ENCODE results near the gene NQO1. TPM values are rescaled to one million over a fixed set of nuclear protein-coding genes. Genes with fewer than 3 reads are reported as not detected.
"Not testable (repeated sequence)": the region's sequence is repeated elsewhere in the genome, so short reads cannot be mapped to it uniquely, and the experiment has no call there.

Gene NQO1
- total and polyA plus RNA-seq, 2 donors = 7.6 to 10.3 TPM

DNA sequence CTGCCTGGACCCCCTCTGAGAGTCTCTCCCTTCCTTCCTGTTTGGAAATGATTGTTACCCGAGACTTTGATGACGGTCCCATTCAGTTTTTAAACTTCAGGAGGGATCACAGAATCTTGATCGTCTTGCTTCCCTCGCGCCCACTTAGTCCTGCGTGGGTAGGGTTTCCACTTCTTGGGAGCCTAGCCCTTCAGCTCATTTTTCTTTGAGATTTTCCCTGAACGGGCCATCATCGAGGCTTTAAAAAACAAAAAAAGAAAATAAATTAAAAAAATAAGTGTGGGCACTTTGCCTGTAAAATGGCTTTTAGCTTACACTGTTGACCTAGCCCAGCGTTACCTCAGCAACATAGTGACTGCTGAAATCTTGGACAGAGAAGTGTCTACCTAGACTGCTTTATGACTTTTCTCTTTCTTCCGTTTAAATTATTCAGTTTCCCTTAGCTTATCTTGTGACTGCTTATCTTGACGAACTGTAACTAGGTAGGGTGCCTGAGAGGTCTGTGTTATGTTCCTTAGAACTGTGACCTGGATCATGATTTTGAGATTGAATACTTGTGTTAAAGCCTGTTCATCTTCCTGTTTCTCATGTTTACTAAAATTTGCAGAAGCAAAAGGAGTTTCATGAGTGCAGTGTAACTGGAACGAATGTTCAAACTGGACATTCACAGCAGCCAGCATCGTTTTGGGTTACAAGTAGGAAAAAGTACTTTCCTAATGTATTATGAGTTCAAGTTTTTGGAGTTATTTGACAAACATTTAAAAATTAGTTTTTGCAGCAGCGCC, 36.6 kb upstream of the NQO1 start:
- Histone ChIP-seq H3K36me3 (ENCODE audit: control insufficient read depth in 2 of 2, insufficient read depth in 2 of 2, low read length in 1 of 2) (no peaks in the 10 kb centered on the region), H3K4me1 (ENCODE audit: control insufficient read depth in 2 of 2, insufficient read depth in 2 of 2, low read length in 2 of 2) (peaks cover 4 to 14% of the 10 kb centered on the region in 2 donors), H3K27me3 (ENCODE audit: control insufficient read depth in 2 of 2, insufficient read depth in 1 of 2, low read length in 1 of 2) (no peaks in the 10 kb centered on the region), H3K9me3 (ENCODE audit: control insufficient read depth in 2 of 2, insufficient read depth in 1 of 2, low read length in 1 of 2) (no peaks in the 10 kb centered on the region), H3K27ac (ENCODE audit: low read depth in 1 of 2, low read length in 1 of 2) (peak overlapping the region; percentile 96 to 97), H3K4me3 (ENCODE audit: low read length in 2 of 2) (peak overlapping the region; percentile 70 to 91)
- DNase-seq (ENCODE audit: low read depth in 6 of 9, low spot score in 9 of 9) = peak in 7 of 9 donors; percentile 11 to 62 (median 26)
- WGBS = 9% methylated on average over 14 of the region's 14 CpGs

DNA sequence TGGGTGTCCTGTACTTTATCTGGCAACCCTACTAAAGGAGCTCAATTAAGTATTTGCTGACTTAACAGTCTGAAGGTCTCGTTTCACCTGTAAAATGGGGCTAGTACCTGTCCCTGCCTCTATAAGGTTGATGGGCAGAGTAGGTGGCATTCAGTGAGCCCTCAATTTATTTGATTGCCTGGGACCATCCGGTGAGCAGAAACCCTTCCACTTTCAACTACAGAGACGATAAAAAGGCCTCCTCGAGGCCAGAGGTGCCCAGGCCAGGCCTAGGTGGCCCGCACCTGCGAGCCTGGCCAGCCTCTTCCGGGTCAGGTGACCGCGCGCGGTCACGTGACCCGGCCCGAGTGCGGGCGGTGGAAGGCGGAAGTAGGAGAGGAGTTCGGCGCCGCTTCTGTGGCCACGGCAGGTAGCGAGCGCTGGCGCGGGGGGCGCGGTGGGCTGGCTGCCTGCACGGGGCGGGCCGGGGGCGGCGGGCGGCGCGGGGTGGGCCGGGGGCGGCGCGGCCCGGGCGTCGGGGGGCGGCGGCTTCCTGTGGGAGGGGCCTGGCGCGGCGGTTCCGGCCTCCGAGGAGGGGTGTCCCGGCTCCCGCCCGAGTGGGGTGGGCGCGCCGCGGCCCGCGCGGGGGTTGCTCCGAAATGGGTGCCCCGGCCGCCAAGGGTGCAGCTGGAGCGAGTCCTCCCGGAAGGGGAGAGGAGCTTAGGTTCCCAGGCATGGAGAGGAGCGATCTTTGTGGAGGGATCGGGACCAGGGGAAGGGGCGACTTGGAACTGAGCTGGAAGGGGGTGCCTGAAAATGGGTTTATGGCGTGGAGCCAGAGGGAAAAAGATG, 35.8 kb upstream of the NQO1 start, which contains the start of gene WWP2:
WWP2 (plus strand) TSS at position 350 of the 831 bp plus-strand sequence. CDS start 24,679 bp downstream, outside the sequence.
- H3K9me3 ChIP-seq (ENCODE audit: control insufficient read depth in 2 of 2, insufficient read depth in 1 of 2, low read length in 1 of 2) = no peaks in the 10 kb centered on the region
- no peaks in the 10 kb centered on the region for H3K36me3 ChIP-seq (ENCODE audit: control insufficient read depth in 2 of 2, insufficient read depth in 2 of 2, low read length in 1 of 2)
- H3K27ac ChIP-seq (ENCODE audit: low read depth in 1 of 2, low read length in 1 of 2) = peak within 1 kb of the TSS; percentile 96 to 97
- H3K4me3 ChIP-seq (ENCODE audit: low read length in 2 of 2) = peak within 1 kb of the TSS; percentile 70 to 91
- H3K27me3 ChIP-seq (ENCODE audit: control insufficient read depth in 2 of 2, insufficient read depth in 1 of 2, low read length in 1 of 2) = no peaks in the 10 kb centered on the region
- WGBS = under 1% methylated on average over 68 of the region's 68 CpGs
- peak; percentile 50 to 88 (median 72) for DNase-seq (ENCODE audit: low read depth in 6 of 9, low spot score in 9 of 9)
- peaks cover 4 to 14% of the 10 kb centered on the region in 2 donors for H3K4me1 ChIP-seq (ENCODE audit: control insufficient read depth in 2 of 2, insufficient read depth in 2 of 2, low read length in 2 of 2)

DNA sequence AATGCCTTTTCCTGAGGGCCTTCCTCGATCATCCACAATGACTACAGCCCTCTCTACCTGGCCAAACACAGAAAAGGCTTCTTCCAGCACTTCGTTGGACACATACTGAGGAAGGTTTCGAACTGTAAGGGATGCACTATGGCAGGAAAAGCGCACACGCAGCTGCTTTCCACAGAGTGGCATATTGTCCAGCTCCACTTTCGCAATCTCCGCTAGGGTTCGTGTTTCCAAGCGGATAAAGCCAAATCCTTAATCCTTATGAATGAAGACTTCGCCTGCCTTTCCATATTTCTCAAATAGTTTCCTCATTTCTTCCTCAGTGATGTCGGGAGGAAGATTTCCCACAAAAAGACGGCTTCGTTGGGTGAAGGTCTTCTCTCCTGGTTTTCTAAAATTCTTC, 31.0 kb upstream of the NQO1 start:
- H3K9me3 ChIP-seq (ENCODE audit: control insufficient read depth in 2 of 2, insufficient read depth in 1 of 2, low read length in 1 of 2); H3K27me3 ChIP-seq (ENCODE audit: control insufficient read depth in 2 of 2, insufficient read depth in 1 of 2, low read length in 1 of 2); H3K27ac ChIP-seq (ENCODE audit: low read depth in 1 of 2, low read length in 1 of 2); H3K36me3 ChIP-seq (ENCODE audit: control insufficient read depth in 2 of 2, insufficient read depth in 2 of 2, low read length in 1 of 2); H3K4me3 ChIP-seq (ENCODE audit: low read length in 2 of 2); DNase-seq (ENCODE audit: low read depth in 6 of 9, low spot score in 9 of 9): not testable (repeated sequence)
- WGBS = 91% methylated on average over 13 of the region's 13 CpGs
- peaks cover 8 to 19% of the 10 kb centered on the region in 2 donors for H3K4me1 ChIP-seq (ENCODE audit: control insufficient read depth in 2 of 2, insufficient read depth in 2 of 2, low read length in 2 of 2)

- Histone ChIP-seq H3K36me3 (ENCODE audit: control insufficient read depth in 2 of 2, insufficient read depth in 2 of 2, low read length in 1 of 2) (peaks cover 4 to 6% of the 10 kb centered on the region in 2 donors), H3K27ac (ENCODE audit: low read depth in 1 of 2, low read length in 1 of 2) (no peak overlapping the region), H3K9me3 (ENCODE audit: control insufficient read depth in 2 of 2, insufficient read depth in 1 of 2, low read length in 1 of 2) (no peaks in the 10 kb centered on the region), H3K4me3 (ENCODE audit: low read length in 2 of 2) (no peak overlapping the region), H3K4me1 (ENCODE audit: control insufficient read depth in 2 of 2, insufficient read depth in 2 of 2, low read length in 2 of 2) (peaks cover 4 to 15% of the 10 kb centered on the region in 2 donors), H3K27me3 (ENCODE audit: control insufficient read depth in 2 of 2, insufficient read depth in 1 of 2, low read length in 1 of 2) (no peaks in the 10 kb centered on the region)
- WGBS = 96% methylated on average over 10 of the region's 10 CpGs
- DNase-seq (ENCODE audit: low read depth in 6 of 9, low spot score in 9 of 9) = no peak
These were observed 30.3 kb upstream of the NQO1 start for GRCh38 chr16:69756705-69757104.

- WGBS = under 1% methylated on average over 58 of the region's 58 CpGs
- peak; percentile 95 to 100 (median 98) for DNase-seq (ENCODE audit: low read depth in 6 of 9, low spot score in 9 of 9)
- no peaks in the 10 kb centered on the region for H3K9me3 ChIP-seq (ENCODE audit: control insufficient read depth in 2 of 2, insufficient read depth in 1 of 2, low read length in 1 of 2)
- no peaks in the 10 kb centered on the region for H3K27me3 ChIP-seq (ENCODE audit: control insufficient read depth in 2 of 2, insufficient read depth in 1 of 2, low read length in 1 of 2)
- H3K36me3 ChIP-seq (ENCODE audit: control insufficient read depth in 2 of 2, insufficient read depth in 2 of 2, low read length in 1 of 2) = peaks cover 18 to 22% of the 10 kb centered on the region in 2 donors
- peak within 1 kb of the TSS in 1 of 2 donors; percentile 55 for H3K27ac ChIP-seq (ENCODE audit: low read depth in 1 of 2, low read length in 1 of 2)
- H3K4me1 ChIP-seq (ENCODE audit: control insufficient read depth in 2 of 2, insufficient read depth in 2 of 2, low read length in 2 of 2) = peaks cover 4 to 12% of the 10 kb centered on the region in 2 donors
- H3K4me3 ChIP-seq (ENCODE audit: low read length in 2 of 2) = peak within 1 kb of the TSS; percentile 68 to 95
These were observed 28.3 kb upstream of the NQO1 start, which contains the start of gene NOB1 for GRCh38 chr16:69754469-69755310. NOB1 (minus strand) TSS chr16:69754926; CDS start chr16:69754910, 16 bp downstream.

DNA sequence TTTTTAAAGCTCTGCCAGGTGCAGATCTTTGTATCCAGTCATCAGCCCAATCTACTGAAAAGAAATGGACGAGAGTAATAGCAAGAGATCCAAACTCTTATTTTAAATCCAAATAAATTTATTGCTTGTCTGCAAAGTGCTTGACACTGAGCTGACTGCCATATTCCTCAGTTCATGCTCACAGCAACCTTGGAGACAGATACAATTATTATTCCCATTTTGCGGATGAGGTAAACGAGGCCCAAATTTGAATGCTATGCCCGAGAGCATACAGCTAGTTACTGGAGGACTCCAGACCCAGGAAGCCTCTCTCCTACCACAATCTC, 27.7 kb upstream of the NQO1 start:
- Histone ChIP-seq H3K27ac (ENCODE audit: low read depth in 1 of 2, low read length in 1 of 2) (peak overlapping the region in 1 of 2 donors; percentile 55), H3K4me1 (ENCODE audit: control insufficient read depth in 2 of 2, insufficient read depth in 2 of 2, low read length in 2 of 2) (peaks cover 4 to 12% of the 10 kb centered on the region in 2 donors), H3K9me3 (ENCODE audit: control insufficient read depth in 2 of 2, insufficient read depth in 1 of 2, low read length in 1 of 2) (no peaks in the 10 kb centered on the region), H3K4me3 (ENCODE audit: low read length in 2 of 2) (peak overlapping the region; percentile 68 to 95), H3K27me3 (ENCODE audit: control insufficient read depth in 2 of 2, insufficient read depth in 1 of 2, low read length in 1 of 2) (no peaks in the 10 kb centered on the region), H3K36me3 (ENCODE audit: control insufficient read depth in 2 of 2, insufficient read depth in 2 of 2, low read length in 1 of 2) (peaks cover 22 to 27% of the 10 kb centered on the region in 2 donors)
- no peak for DNase-seq (ENCODE audit: low read depth in 6 of 9, low spot score in 9 of 9)
- 25% methylated on average over 4 of the region's 4 CpGs for WGBS

DNA sequence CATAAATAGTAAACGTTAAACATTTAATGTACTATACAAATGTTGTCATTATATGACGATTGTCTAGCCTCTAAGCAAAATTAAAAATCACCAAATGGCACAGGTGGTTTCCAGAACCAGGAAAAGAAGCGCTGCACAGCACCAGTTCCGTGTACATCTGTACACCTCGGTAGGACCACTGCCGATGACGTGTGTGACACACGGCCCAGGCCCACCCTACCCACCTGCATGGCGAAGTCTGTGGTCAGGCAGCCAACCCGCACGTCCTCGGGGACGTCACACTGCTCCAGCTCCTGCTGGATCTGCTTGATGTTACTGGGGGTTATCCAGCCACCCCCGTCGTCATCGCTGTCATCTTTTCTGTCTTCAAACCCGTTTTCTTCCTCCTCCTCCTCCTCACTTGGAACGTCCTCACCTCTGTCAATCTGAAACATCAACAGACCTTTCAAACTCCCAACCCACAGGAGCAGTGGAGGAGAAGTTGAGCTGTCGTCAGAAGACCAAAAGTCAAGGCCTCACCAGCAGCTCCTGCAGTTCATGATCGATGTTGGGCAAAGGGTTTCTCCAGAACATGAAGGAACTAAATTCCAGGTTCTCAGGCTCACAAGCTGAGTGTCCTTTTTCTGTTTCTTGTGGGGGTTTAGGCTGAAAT, 22.5 kb upstream of the NQO1 start:
- 95% methylated on average over 20 of the region's 20 CpGs for WGBS
- Histone ChIP-seq H3K4me1 (ENCODE audit: control insufficient read depth in 2 of 2, insufficient read depth in 2 of 2, low read length in 2 of 2) (peaks cover 0 to 2% of the 10 kb centered on the region in 2 donors), H3K9me3 (ENCODE audit: control insufficient read depth in 2 of 2, insufficient read depth in 1 of 2, low read length in 1 of 2) (no peaks in the 10 kb centered on the region), H3K27me3 (ENCODE audit: control insufficient read depth in 2 of 2, insufficient read depth in 1 of 2, low read length in 1 of 2) (no peaks in the 10 kb centered on the region), H3K36me3 (ENCODE audit: control insufficient read depth in 2 of 2, insufficient read depth in 2 of 2, low read length in 1 of 2) (peaks cover 67 to 78% of the 10 kb centered on the region in 2 donors), H3K27ac (ENCODE audit: low read depth in 1 of 2, low read length in 1 of 2) (no peak overlapping the region), H3K4me3 (ENCODE audit: low read length in 2 of 2) (no peak overlapping the region)
- DNase-seq (ENCODE audit: low read depth in 6 of 9, low spot score in 9 of 9) = no peak

- Histone ChIP-seq H3K9me3 (ENCODE audit: control insufficient read depth in 2 of 2, insufficient read depth in 1 of 2, low read length in 1 of 2) (no peaks in the 10 kb centered on the region), H3K4me1 (ENCODE audit: control insufficient read depth in 2 of 2, insufficient read depth in 2 of 2, low read length in 2 of 2) (no peaks in the 10 kb centered on the region), H3K36me3 (ENCODE audit: control insufficient read depth in 2 of 2, insufficient read depth in 2 of 2, low read length in 1 of 2) (peaks cover 80 to 91% of the 10 kb centered on the region in 2 donors), H3K4me3 (ENCODE audit: low read length in 2 of 2) (no peak overlapping the region), H3K27me3 (ENCODE audit: control insufficient read depth in 2 of 2, insufficient read depth in 1 of 2, low read length in 1 of 2) (no peaks in the 10 kb centered on the region), H3K27ac (ENCODE audit: low read depth in 1 of 2, low read length in 1 of 2) (no peak overlapping the region)
- DNase-seq (ENCODE audit: low read depth in 6 of 9, low spot score in 9 of 9) = no peak
- 98% methylated on average over 8 of the region's 8 CpGs for WGBS
These were observed 20.8 kb upstream of the NQO1 start for GRCh38 chr16:69747115-69747514.

Measured in thymus (tissue), 11 donors.